SH-SY5Y (cell line): Measurements from ENCODE around the gene SMOC1.

Source experiments
- GATA2 ChIP-seq: IDR thresholded peaks from 2 replicates; pipeline ENCODE4 v1.6.1; 2011; ENCODE audit warnings: mild to moderate bottlenecking, low read depth, low read length
- GATA3 ChIP-seq: IDR thresholded peaks from 2 replicates; pipeline ENCODE4 v1.6.1; 2011; ENCODE audit warnings: low read depth, mild to moderate bottlenecking, low read length, moderate library complexity

SMOC1 gene

GRCh38 chr14:69985463-69985862 is 106.2 kb downstream of the SMOC1 start:
- TF ChIP-seq GATA3 (no peak), GATA2 (no peak)

DNA sequence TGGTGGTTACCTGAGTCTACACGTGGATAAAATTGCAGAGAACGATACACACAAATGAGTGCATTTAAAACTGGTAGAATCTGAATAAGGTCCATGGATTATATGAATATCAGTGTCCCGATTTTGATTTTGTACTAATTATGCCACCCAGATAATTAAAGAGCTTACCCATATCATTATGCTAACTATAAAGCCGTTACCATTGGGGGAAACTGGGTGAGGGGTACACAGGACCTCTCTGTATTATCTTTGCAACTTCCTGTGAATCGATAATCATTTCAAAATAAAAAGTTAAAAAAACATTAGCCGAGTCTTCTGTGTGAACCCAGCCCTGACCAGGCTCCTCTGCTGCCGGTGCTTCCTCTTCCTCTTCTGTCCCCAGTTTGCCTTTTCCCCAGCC is 107.1 kb downstream of the SMOC1 start:
- no peak for TF ChIP-seq GATA2
- no peak for TF ChIP-seq GATA3

- TF ChIP-seq GATA3 (no peak), GATA2 (no peak)
Observed at GRCh38 chr14:69987406-69988121, 108.3 kb downstream of the SMOC1 start.

DNA sequence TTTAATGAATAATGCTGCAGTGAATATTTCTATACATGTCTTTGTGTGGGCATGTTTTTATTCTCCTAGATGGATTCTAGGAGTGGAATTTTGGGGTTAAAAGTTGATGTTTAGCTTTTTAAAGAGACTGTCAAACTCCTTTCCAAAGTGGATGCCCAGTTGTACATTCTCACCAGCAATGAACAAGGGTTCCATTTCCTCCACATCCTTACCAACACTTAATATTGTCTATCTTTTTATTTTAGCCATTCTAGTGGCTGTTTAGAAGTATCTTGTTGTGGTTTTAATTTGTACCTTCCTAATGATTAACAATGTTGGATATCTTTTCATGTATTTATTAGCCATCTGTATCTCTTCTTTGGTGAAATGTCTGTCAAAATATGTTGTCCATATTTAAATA is 109.8 kb downstream of the SMOC1 start:
- TF ChIP-seq GATA2 (no peak), GATA3 (no peak)

DNA sequence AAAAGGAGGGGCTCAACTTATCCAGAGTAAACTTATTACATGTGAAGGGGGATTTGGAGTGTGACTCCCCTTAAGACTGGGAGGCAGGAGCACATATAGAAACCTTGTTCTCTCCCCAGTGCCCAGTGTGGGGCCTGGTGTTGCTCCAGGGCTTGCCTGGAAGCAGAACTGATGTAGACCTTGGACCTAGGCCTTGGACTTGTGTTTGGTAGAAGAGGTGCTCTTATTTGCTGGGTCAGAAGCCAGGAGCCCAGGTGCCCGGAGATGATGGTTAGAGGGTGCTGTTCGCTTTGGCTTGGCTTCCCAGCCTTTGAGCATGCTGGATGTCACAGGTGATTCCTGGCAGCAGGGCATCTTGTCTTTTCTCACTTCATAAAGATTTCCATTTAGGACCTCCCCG is 110.4 kb downstream of the SMOC1 start:
- TF ChIP-seq GATA2 (no peak), GATA3 (no peak)

DNA sequence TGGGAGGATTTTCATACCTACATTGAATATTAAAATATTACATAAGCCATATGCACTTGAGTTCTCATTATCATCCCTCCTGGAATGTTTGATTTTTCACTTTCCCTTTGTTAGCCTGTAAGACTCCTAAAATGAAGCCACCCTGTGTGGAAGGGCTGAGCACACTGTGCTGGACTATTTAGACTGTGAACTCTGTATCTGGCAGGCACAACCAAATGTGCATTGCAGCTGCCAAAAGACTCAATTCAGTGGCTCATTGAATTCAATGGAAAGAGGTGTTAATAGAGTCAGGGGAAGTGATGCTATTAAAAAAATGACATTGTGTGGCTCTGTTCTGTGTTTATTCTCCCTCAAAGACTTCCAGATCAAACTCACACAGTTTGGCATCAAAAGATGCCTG is 111.1 kb downstream of the SMOC1 start:
- TF ChIP-seq GATA3: no peak
- no peak for TF ChIP-seq GATA2

DNA sequence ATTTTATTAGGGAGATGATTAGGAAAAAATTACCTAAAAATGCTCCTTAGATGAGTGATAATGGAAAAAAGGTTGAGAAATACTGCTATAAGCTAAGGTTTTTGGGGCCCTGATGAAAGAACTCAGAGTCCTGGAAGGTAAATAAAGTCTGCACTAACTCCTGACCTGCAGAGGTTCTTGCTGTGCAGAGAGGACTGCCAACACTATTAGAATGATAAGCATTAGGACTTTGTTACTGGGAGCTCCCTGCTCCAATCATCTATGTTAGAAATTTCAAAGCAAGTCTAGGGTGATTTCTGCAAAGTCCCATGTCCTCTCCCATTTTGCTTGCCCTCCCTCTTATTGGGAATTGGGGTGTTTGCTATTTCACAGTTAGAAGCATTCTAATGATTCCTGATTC is 112.2 kb downstream of the SMOC1 start:
- TF ChIP-seq GATA3 (no peak), GATA2 (no peak)

DNA sequence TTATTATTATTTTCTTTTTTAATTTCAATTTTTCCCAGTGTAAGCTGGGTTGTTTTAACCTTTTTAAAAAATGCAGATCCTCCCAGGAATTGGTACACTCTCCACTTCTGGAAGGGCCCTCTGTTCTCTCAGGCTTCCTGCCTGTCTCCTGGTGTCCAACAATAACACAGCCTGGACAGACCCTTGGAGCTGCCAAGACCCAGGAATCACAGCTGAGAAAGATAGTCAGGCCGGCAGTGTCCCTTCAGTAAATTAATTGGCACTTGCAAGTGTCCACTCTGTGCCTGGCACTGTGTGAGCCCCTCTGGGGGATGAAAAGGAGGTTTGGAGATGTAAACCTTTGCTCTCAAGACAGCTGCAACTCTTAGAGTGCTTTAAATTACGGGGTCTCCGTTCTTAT is 113.3 kb downstream of the SMOC1 start:
- TF ChIP-seq GATA3: no peak
- no peak for TF ChIP-seq GATA2

- TF ChIP-seq GATA2 (no peak), GATA3 (no peak)
Observed at GRCh38 chr14:69993326-69993725, 114.1 kb downstream of the SMOC1 start.

- TF ChIP-seq GATA3 (no peak), GATA2 (no peak)
Observed at GRCh38 chr14:69994002-69994401, 114.8 kb downstream of the SMOC1 start.

DNA sequence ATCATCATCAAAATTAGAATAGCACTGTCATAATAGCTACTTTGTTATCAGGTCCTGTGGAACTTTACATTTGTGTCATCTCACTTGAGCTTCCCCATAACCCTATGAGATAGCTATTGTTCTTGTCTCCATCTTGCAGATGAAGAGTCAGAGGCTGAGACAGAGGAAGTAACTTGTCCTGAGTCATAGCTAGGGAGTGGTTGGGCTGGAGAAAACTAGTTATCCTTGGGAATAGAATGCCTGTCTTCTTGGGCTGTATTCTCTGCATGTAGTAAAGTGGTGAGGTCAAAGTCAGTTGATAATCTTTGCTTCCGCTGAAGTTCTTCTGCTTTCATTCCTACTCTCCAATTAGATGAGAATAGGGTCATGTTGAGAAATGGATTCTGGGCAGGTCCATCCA is 117.0 kb downstream of the SMOC1 start:
- TF ChIP-seq GATA2: no peak
- no peak for TF ChIP-seq GATA3

DNA sequence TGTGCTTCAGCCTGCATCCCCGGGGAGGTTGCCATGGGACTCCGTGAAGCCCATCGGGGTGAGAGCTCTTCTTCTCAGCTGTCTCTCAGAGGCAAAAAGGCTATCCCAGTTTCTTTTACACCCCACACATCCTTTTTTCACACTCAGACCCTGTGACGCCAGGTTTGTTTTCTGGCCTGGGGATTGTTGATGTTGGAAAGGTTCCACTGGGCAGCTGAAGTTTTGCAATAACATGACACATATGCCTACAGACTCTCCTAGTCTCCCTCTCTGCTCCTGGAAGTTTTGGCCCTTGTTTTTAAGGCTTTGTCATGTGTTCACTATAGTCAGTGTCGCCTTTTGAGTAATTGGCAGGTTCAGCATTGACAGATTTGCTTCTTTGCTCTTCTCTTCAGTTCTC is 118.6 kb downstream of the SMOC1 start:
- TF ChIP-seq GATA2: no peak
- TF ChIP-seq GATA3: no peak

GRCh38 chr14:69999261-69999674 is 120.1 kb downstream of the SMOC1 start:
- TF ChIP-seq GATA2 (no peak), GATA3 (no peak)

GRCh38 chr14:70000601-70001000 is 121.4 kb downstream of the SMOC1 start:
- no peak for TF ChIP-seq GATA3
- no peak for TF ChIP-seq GATA2

- TF ChIP-seq GATA2 (no peak), GATA3 (no peak)
Observed at GRCh38 chr14:70002589-70003346, 123.6 kb downstream of the SMOC1 start.

DNA sequence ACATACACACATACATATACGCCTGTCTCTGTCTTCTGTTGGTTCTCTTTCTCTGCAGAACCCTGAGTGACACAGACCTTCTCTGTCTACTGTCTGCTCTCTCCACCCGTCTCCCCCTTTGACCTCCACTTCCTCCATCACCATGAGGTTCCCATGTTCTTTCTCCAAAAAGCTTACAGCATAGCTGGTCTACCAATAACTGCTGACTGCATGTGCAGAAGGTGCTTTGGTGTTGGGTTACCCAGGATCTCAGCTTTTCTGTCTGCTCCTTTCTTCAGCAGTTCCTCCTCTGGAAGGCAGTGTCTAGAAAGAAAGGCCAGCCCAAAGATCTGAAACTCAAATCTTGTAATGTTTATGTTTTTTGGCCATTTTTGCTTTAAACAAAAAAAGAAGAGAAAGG is 125.6 kb downstream of the SMOC1 start:
- TF ChIP-seq GATA3: no peak
- TF ChIP-seq GATA2: no peak
